Stimulated activated CD8-positive, alpha-beta memory T cell treated with anti-CD3 and anti-CD28 coated beads, Interleukin-7, amount 100 ng/mL, for 48 hours (primary cell): ENCODE measurements around the gene PADI3.
"Not testable (repeated sequence)": the region's sequence is repeated elsewhere in the genome, so short reads cannot be mapped to it uniquely, and the experiment has no call there.

ENCODE experiments used
- DNase-seq, 2 donors: peaks; one replicate each; pipeline ENCODE4 v3.0.0-alpha.2; 2020; ENCODE audit warnings: low read depth in 1 of 2; ENCODE audit errors: extremely low read depth in 1 of 2

The PADI3 gene

GRCh38 chr1:17239420-17239819 is 9.5 kb upstream of the PADI3 start:
- no peak for DNase-seq

- DNase-seq, result not testable (repeated sequence)
Observed at GRCh38 chr1:17241011-17241779, 7.7 kb upstream of the PADI3 start.

GRCh38 chr1:17241780-17242074 is 7.2 kb upstream of the PADI3 start:
- DNase-seq, result not testable (repeated sequence)

- no peak for DNase-seq
Observed at GRCh38 chr1:17243274-17243673, 5.6 kb upstream of the PADI3 start.

GRCh38 chr1:17244821-17245740 is 3.8 kb upstream of the PADI3 start:
- DNase-seq, result no peak

GRCh38 chr1:17245816-17246325 is 3.0 kb upstream of the PADI3 start:
- no peak for DNase-seq

- DNase-seq, result no peak
Observed at GRCh38 chr1:17246971-17247370, 1.9 kb upstream of the PADI3 start.

- no peak for DNase-seq
Observed at GRCh38 chr1:17250601-17251000, 1.7 kb downstream of the PADI3 start.

GRCh38 chr1:17251246-17251645 is 2.3 kb downstream of the PADI3 start:
- no peak for DNase-seq

GRCh38 chr1:17251701-17252376 is 2.9 kb downstream of the PADI3 start:
- DNase-seq, result no peak

GRCh38 chr1:17255336-17255735 is 6.4 kb downstream of the PADI3 start:
- no peak for DNase-seq

- no peak for DNase-seq
Observed at GRCh38 chr1:17258116-17258757, 9.3 kb downstream of the PADI3 start.

GRCh38 chr1:17258758-17259130 is 9.8 kb downstream of the PADI3 start:
- no peak for DNase-seq

- DNase-seq, result no peak
Observed at GRCh38 chr1:17259233-17259873, 10.5 kb downstream of the PADI3 start.

- no peak for DNase-seq
Observed at GRCh38 chr1:17260264-17260663, 11.4 kb downstream of the PADI3 start.

GRCh38 chr1:17260738-17261137 is 11.8 kb downstream of the PADI3 start:
- DNase-seq, result no peak

GRCh38 chr1:17263936-17264335 is 15.0 kb downstream of the PADI3 start:
- no peak for DNase-seq

GRCh38 chr1:17264470-17264869 is 15.6 kb downstream of the PADI3 start:
- DNase-seq, result no peak

GRCh38 chr1:17265162-17265561 is 16.3 kb downstream of the PADI3 start:
- DNase-seq, result no peak

- no peak for DNase-seq
Observed at GRCh38 chr1:17265950-17266349, 17.1 kb downstream of the PADI3 start.
